HG02571 (cell line): Measurements from ENCODE around the gene TRAIP.
"Not testable (repeated sequence)": the region's sequence is repeated elsewhere in the genome, so short reads cannot be mapped to it uniquely, and the experiment has no call there.

Experiments
- ATAC-seq: cut with Tn5 transposase; IDR thresholded peaks from one replicate; pipeline ENCODE4 v1.9.1; 2021; ENCODE audit warnings: mild to moderate bottlenecking, moderate library complexity; ENCODE audit not compliant: unreplicated experiment

TRAIP gene

DNA sequence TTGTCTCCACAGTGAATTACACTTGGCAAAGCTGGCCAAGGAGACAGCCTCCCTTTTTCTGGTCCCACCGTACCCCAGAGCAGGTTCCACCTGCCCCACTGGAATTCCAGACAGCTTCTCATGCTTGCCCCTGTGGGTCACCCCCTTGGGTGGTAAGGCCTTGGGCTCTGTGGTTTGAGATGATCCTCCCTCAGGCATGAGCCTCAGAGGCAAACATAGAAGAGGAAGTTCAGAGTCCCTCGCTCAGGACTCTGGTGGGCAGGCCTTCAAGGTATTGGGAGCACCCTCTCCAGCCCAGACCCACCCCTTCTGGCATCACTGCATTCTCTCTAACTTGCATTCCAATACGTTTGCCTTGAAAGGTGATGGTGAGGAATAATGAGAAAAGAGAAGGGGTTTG, 25.0 kb downstream of the TRAIP start:
- ATAC-seq, result no peak

DNA sequence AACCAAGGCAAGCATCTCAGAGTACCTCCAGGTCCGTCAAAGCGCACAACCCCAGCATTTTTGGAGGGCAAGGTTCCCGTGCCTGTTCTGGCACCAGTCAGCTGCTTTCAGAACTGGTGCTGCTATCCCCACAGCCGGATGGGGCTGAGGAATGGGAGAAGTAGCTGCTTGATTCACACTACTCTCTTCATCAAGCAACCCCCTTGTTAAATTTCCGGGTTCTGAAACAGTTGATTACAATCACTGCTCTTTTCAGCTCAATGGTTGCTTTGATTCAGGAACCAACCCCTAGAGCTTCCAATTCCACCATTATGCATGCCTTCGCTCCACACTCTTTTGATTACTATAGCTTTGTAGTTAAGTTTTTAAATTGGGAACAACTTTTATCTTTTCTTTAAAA, 30.3 kb downstream of the TRAIP start:
- ATAC-seq, result no peak

DNA sequence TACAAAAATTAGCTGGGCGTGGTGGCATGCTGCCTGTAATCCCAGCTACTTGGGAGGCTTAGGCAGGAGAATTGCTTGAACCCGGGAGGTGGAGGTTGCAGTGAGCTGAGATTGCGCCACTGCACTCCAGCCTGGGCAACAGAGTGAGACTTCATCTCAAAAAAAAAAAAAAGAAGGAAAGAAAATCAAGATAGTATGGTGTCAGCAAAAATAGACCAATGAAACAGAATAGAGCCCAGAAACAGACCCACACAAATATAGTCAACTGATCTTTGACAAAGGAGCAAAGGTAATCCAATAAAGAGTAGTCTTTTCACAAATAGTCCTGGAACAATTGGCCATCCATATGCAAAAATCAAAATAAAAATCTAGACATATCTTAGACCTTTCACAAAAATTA, 33.2 kb downstream of the TRAIP start:
- ATAC-seq, result not testable (repeated sequence)

DNA sequence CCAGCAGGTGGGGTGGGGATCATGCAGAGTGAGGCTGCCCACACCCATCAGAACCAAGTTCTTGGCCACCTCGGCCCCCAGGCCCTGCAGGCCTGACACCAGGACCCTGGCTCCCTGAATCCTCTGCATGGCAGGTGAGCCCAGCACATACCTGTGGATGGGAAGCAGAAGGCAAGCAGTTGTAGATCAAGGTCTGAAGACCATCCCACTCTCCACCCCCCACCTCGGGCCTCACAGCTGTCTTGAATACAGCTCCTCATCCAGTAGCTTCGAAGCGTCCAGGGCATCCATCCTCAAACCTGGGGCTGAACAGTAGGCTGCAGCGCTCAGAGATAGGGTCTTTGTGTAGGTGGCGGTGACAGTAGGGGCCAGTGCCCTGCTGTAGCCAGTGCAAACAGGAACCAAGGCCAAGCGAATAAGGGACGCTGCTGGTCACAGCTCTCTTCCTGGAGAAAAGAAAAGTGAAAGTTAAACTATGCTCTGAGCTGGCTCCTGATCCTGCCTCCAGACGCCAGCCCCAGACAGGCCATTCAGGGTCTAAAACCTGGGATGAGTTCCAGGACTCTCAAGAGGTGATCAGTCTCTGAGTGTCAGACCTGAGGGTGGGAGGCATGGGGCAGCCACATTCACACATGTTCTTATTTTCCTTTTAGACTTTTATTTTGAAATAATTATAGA, 42.7 kb downstream of the TRAIP start, which contains the start of gene UBA7:
Gene UBA7 (minus strand): TSS at position 457 of the 678 bp plus-strand sequence. CDS start 166 bp downstream, at position 291.
- ATAC-seq, result no peak

DNA sequence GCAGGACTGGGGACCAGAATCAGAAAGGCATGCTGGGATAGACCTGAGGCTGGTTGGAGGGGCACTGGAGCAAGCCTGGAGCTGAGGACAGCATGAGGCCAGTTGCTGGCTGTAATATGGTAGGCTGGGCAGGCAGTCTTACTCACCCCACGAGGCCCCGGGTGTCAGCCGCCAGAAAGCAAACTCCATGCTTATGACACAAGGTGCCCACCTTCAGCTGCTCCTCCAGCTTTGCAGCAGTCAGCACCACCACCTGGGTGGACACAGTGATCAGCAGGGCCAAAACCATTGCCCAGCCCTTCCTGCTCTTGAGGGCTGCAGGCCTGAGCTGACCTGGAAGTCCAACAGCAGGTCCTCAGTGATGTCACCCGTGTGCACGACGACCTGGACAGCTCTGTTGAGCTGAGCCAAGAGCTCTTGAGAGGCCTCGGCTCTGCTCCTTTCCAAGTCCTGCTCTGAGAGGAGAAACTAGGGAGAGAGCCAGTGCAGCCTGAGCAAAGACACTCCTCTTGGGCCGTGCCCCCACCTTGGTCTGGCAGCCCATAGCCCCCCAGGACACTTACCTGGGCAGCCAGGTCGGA, 43.4 kb downstream of the TRAIP start:
- no peak for ATAC-seq

DNA sequence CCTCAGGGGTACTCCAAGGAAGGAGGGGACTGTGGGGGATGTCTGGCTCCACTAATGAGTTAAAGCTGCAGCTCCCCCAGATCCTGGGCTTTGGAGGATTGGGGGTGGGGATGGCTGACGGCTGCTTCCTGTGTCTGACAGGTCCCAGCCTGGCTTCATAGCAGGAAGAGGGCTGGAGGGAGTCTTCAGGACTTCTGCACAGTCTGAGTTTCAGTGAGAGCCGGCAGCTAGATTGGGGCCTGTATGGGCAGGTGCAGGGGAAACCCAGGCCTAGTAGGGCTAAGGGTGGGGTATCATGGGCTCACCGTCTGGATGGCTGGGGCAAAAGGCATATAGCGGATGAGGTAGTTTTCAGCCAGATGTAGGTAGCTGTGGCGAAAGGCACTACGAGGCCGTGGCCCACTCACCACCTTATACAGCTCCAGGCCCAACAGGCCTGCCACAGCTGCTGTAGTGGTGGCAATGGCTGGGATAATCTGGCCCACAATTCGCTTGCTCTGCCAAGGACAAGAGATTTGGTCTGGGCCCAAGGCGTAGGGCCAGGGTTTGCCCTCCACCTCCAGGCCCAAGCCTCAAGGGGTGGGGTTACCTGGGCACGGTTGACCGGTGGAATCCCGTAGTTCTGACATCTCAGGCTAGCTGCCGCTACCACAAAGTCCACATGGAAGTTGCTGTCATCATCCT, 48.8 kb downstream of the TRAIP start:
- no peak for ATAC-seq

DNA sequence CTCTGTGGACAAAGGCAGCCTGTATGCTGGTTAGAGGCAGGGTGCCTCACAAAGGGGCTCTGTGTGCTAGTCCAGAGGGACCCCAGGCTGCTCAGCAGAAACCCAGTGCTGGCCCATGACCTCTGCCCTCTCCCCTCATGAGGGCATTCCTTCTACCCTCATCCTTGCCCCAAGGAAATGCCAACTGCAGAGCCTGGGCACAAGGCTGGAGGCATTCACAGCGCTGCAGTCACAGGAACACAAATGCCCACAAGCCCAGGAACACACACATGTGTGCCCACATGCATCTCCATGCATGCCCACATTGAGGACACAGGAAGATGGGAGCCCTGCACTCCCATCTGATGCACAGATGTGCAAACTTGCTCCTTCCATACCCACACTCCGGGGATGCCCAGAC, 49.5 kb downstream of the TRAIP start:
- ATAC-seq, result no peak

DNA sequence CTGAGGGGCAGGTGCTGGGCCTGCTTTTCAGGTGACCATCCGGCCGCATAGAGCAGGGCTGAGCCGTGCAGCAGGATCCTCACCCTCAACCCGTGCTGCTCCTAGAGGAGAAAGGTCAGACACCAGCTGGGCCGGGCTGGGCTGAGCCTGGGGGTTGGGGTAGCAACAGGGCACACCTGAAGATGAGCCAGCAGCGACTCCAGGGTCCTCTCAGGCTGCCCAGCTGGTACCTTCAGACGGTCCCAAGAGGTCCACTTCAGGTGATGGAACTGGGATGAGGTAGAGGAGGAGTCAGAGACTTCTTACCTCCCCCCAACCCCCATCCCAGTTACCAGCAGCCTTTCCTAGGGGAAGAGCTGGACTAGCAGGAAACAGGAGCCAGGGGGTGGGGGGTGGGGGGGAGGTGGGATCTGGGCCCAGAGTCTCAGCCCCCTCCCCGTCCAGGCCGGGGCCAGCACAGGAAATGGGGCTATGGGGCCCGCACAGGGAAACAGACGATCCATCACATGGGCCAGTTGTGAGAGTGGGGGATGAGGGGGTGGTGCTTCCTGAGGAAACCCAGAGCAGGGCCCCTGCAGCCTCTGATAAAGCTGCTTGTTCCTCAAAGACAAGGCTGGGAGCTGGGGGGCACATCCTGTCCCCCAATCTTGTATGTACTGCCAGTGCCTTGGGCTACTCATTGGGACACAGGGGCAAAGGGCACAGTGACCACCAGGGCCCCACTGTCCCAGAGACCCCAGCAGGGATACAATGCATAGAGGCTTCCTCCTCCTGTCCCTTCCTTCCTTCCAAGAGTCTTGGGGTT, 50.3 kb downstream of the TRAIP start:
- ATAC-seq, result no peak

DNA sequence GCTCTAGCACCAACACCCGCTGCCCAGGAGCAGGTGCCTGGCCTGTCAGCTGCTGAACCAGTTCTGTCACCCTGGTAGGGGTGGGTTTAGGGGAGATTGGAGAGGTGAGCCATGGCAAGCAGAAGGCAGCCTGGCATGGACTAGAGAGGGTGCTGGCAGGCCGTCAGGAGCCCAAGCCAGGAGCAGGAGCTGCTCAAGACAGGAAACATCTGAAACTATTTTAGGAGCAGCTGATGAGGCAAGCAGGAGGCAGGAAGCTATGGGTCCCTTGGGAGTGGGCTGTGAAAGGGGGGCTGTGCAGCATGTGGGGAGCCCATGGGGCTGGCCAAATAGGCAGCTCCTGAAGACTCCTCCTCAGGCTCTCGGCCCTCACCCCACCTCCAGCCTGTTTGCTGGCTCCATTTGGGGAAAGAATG, 51.0 kb downstream of the TRAIP start:
- ATAC-seq, result no peak

DNA sequence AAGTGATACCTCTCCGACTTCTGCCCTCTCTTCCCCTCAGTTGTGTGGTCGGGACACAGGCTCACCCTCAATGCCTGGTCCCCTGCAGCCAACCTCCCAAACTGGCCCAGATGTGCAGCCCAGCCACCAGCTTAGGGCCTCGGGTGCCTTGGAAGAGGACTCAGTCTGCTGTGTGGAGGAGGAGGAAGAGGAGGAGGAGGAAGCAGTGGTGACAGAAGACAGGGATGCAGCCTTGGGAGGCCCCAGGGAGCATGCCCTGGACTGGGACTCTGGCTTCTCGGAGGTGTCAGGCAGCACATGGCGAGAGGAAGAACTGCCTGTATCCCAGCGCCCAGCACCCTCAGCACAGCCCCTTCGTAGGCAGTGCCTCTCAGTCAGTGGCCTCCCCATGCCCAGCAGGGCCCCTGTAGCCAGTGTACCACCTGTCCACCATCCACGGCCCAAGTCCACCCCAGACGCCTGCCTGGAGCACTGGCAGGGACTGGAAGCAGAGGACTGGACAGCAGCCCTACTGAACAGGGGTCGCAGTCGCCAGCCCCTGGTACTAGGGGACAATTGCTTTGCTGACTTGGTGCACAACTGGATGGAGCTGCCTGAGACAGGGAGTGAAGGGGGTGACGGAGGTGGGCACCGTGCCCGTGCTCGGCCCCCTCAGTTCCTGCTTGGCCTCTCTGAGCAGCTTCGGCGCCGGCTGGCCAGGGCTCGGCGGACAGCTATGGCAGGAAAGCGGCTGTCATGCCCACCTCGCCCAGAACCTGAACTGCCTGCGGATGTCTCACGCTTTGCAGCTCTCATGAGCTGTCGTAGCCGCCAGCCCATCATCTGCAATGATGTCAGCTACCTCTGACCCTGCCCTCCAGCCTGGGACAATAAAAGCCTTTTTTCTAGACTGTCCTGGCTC, 52.0 kb downstream of the TRAIP start:
- no peak for ATAC-seq

DNA sequence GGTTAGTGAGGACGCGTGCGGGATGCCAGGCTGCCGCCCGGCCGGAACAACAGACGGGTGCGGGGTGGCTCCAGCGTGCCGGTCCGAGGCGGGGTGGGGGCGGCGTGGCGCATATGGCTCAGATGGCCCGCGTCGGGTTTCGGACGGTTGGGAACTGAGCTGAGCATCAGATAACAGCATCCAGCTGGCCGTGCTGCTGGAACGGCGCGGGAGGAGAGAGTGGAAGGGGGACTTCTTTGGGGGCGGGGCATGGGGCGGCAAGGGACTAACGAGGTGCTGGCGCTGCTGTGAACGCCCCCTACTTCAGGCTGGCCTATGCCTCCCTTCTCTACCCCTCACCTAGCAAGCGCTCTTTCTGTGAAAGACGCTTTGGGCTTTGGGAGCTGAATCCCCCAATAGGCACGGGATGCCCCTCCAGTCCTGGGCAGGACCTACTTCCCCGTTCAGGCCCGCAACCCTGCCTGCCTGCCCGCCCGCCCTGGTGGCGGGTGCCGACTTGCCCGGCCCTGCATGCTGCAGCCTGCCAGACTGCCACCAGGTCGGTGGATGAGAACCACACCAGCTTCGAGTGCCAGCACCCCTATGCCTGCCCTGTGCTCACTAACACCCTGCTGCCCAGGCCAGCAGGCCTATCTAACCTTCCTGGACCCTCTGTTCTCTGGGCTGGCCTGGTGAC, 52.8 kb downstream of the TRAIP start:
- no peak for ATAC-seq

DNA sequence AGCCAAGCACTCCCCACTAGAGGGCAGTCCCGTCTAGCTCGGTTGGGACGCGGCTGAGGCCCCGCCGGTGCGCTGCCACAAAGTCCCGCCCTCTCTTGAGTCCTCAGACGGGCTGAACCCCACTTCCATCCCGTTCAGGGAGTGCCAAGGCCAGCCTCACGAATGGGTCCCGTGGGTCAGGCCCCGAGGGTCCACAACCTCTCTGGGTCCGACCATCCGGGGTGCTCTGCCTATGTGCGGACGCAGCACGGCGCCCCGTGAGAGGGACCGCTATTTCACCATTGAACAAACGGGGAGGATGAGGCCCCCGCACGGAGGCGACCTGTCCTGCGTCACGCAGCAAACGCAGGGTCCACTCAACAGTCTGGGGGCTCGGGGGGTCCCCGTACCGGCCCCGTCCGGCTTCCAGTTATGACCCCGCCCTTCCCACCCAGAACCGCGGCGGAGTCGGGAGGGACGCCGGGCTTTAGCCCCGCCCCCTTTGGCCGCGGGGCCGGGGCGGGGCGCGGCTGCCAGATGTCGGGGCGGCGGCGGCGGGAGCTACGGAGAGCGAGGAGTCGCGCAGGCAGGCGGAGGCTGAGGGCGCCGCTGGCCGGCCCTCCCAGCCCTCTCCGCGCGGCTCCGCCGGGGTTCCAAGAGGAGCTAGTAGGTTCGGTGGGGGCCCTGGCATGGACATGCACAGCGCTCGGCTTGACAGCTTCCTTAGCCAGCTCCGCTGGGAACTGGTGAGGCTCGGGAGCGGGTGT, 53.5 kb downstream of the TRAIP start, which contains the start of gene INKA1:
Gene INKA1 (plus strand): TSS at position 543 of the 746 bp plus-strand sequence. CDS start 132 bp downstream, at position 675.
- ATAC-seq, result peak; percentile 56

DNA sequence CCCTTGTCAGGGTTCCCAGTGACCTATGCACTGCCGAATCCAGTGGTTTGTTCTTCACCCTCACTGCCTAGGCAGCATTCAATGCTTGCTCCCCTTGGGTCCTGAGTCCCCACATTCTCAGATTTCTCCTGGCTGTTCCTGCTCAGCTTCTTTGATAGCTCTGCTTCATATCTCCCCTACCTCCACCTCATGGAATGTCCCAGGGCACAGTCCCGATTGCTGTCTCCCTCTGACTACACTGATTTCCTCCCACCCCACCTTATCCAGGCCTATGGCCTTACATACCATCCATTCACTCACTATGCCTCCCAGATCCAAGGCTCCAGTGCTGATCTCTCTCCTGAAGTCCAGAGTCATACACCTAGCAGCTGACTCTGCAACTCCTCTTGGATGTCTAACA, 55.2 kb downstream of the TRAIP start:
- ATAC-seq, result no peak

DNA sequence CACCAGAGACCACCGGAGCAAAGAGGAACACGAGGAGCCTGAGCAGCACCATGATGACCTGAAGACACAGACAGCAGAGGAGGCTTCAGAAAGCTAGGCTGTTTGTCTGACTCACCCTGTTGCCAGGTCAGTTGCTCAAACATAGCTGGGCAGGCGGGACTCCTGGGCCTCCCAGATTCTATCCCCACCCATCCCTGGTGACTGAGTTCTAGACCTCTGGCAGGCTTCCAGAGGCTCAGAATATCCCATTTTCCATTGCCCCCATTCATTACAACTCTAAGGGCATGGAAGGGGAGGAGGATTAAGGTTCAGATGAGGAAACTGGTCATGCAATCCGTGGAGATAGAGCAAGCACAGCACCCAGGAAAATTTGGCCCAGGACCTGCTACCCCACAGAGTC, 56.6 kb downstream of the TRAIP start, which contains the start of gene CDHR4:
Gene CDHR4 (minus strand): TSS at position 113 of the 400 bp plus-strand sequence. CDS start 61 bp downstream, at position 52.
- ATAC-seq, result no peak

DNA sequence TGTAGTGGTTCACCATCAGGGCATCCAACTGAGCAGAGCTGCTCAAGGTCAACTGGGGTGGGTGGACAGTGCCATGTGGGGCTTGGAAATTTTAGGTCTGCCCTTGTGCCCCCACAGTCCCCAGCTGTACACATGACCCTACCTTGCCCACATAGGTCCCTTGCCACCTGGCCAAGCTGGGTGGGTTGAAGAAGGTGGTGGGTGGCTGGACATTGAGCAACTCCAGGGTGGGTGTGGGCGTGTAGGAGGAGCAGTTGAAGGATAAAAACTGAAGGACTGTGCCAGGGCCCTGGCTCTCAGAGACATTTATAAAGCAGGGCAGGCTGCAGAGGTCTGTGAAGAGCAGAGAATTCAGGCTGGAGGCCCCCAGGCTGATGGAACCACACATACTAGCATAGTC, 57.3 kb downstream of the TRAIP start:
- ATAC-seq, result no peak

DNA sequence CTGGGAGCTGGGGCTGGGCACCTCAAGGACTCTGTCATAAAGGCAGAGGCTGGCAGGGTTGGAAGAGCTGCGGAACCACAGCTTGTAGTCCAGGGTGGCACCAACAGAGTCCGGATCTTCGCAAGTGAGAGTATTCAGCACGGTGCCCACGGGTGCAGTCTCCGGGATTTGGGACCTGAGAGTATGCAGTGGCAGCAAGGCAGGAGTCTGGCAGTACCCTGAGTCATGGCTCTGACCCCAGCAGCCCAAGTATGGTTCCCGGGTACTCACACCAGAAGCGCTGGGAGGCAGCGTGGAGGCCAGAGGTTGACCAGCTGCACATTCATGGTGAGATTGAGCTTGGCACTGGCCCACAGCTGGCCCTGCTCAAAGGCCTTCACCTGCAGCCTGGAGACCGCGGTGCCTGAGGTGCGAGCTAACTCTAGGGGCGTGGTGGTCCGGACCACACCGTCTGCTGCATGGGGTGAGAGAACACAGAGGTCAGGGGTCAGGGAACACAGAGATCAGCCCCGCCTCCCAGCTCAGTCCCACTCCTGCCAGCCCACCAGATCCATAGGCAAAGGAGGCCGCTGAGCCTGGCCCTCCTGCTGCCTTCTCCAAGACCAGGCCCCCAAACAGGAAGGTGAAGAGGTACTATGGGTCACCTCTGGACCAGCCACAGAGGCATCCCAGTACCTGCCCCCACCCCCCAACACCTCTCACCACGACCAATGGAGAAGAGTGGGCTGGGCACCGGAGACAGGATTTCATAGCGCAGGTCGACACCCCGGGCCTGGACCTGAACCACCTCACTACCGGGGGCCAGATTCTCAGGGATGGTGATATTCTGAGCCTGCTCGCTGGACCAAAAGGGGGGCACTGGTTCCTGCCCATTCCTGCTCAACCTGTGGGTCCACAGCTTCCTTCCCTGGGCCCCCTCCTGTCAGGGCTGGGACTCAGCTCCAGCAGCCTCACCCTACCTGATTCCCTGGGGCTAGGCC, 61.1 kb downstream of the TRAIP start:
- ATAC-seq, result no peak

DNA sequence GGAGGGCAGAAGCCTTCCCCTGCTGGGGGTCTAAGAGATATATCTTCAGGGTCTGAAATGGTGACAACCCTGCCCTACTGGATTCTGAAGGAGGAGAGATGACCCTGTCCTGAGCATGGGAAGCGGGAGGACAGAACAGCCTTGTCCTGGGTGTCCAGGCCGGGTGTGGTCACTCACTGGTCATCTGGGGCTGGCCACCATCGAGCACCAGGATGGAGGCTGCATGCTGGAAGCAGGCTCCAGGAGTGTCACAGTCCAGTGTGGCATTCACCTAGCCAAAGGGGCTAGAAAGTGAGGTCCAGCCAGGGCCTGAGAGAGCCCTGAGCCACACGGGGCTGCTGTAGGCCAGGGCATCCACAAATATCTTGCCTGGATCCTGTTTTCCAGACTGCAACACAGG, 61.9 kb downstream of the TRAIP start:
- no peak for ATAC-seq
